ENCODE measurements around the gene GSK3B.
A peak's percentile ranks its signal among the peaks of the same experiment; 100 is the strongest.
"Not testable (repeated sequence)": the region's sequence is repeated elsewhere in the genome, so short reads cannot be mapped to it uniquely, and the experiment has no call there.

Gene GSK3B

GRCh38 chr3:120052225-120052624 is 42.0 kb downstream of the GSK3B start:
- no peak for DNase-seq

- not testable (repeated sequence) for DNase-seq
These were observed 42.7 kb downstream of the GSK3B start for GRCh38 chr3:120051570-120051969.

- no peak for DNase-seq
These were observed 44.2 kb downstream of the GSK3B start for GRCh38 chr3:120049881-120050539.

- no peak for DNase-seq
These were observed 45.2 kb downstream of the GSK3B start for GRCh38 chr3:120049072-120049471.

- DNase-seq, result no peak
These were observed 45.7 kb downstream of the GSK3B start for GRCh38 chr3:120048355-120049041.

GRCh38 chr3:120047686-120048085 is 46.6 kb downstream of the GSK3B start:
- no peak for DNase-seq

GRCh38 chr3:120040813-120041377 is 53.4 kb downstream of the GSK3B start:
- DNase-seq, result no peak

GRCh38 chr3:120039642-120040610 is 54.3 kb downstream of the GSK3B start:
- no peak for DNase-seq

GRCh38 chr3:120033596-120033995 is 60.7 kb downstream of the GSK3B start:
- no peak for DNase-seq

GRCh38 chr3:120031561-120031960 is 62.7 kb downstream of the GSK3B start:
- DNase-seq, result no peak

GRCh38 chr3:120029749-120030148 is 64.5 kb downstream of the GSK3B start:
- DNase-seq, result no peak

- no peak for DNase-seq
These were observed 65.8 kb downstream of the GSK3B start for GRCh38 chr3:120028271-120029047.

- DNase-seq, result no peak
These were observed 67.0 kb downstream of the GSK3B start for GRCh38 chr3:120027226-120027625.

GRCh38 chr3:120025520-120025919 is 68.7 kb downstream of the GSK3B start:
- no peak for DNase-seq

GRCh38 chr3:120024103-120024502 is 70.1 kb downstream of the GSK3B start:
- no peak for DNase-seq

- no peak for DNase-seq
These were observed 71.5 kb downstream of the GSK3B start for GRCh38 chr3:120022729-120023128.

- peak; percentile 37 for DNase-seq
These were observed 72.7 kb downstream of the GSK3B start for GRCh38 chr3:120021523-120021922.

- no peak for DNase-seq
These were observed 75.9 kb downstream of the GSK3B start for GRCh38 chr3:120018299-120018698.

- DNase-seq, result no peak
These were observed 76.6 kb downstream of the GSK3B start for GRCh38 chr3:120017692-120018091.

- no peak for DNase-seq
These were observed 80.8 kb downstream of the GSK3B start for GRCh38 chr3:120013481-120013880.

GRCh38 chr3:120005741-120006140 is 88.5 kb downstream of the GSK3B start:
- DNase-seq, result not testable (repeated sequence)

- DNase-seq, result peak; percentile 18
These were observed 90.2 kb downstream of the GSK3B start for GRCh38 chr3:120004008-120004498.
